ENCODE measurements around the gene PRDM16.

PRDM16 gene

DNA sequence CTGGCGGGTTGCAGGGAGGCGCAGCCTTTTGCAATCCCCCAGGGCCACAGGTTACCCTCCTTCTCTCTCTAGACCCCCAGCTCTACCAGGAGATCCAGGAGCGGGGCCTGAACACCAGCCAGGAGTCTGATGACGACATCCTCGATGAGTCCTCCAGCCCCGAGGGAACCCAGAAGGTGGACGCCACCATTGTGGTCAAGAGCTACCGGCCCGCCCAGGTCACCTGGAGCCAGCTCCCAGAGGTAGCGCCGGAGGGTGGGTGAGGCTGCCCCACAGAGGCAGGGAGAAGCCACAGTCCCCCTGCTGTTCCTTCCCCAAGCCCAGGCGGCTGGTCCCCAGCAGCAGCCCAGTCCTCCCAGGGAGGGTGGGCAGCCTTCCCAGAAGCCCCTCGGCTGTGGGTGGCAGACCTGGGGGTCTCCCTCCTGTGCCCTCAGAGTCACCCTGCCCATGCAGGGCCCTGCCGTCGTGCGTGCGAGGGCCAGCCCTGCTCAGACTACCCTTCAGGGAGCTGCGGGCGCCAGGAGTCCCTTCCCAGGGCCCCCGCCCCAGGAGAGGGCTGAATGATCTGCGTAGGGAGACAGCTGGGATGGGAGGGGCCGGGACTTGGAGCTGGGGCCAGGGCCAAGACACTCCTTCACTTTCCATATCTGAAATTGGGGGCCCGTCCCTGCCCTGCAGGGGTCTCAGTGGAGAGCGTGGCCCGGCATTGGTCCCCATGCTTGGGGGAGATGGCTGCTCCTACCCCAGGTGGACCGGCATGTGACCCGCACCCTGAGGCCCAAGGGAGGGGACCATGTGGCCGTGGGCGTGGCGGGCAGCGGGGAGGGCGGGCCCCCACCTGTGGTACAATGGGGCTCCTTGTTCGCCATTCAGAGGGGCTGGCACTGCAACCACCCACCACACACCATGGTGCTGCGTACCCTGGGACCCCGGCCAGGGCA, 398.4 kb downstream of the PRDM16 start:
- ChIA-PET POLR2A (ENCODE audit: low non-redundant PET) (no interaction called here), CTCF (interaction anchor here (0.9 kb wide), 1 partner anchor 14 kb away, joined by 3 read pairs; no protein-coding TSS in a partner anchor)
- TF ChIP-seq, protein P1, sequence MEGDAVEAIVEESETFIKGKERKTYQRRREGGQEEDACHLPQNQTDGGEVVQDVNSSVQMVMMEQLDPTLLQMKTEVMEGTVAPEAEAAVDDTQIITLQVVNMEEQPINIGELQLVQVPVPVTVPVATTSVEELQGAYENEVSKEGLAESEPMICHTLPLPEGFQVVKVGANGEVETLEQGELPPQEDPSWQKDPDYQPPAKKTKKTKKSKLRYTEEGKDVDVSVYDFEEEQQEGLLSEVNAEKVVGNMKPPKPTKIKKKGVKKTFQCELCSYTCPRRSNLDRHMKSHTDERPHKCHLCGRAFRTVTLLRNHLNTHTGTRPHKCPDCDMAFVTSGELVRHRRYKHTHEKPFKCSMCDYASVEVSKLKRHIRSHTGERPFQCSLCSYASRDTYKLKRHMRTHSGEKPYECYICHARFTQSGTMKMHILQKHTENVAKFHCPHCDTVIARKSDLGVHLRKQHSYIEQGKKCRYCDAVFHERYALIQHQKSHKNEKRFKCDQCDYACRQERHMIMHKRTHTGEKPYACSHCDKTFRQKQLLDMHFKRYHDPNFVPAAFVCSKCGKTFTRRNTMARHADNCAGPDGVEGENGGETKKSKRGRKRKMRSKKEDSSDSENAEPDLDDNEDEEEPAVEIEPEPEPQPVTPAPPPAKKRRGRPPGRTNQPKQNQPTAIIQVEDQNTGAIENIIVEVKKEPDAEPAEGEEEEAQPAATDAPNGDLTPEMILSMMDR (conservative IDR thresholded peaks at IDR 0.05; ENCODE audit: low read depth) = no peak
- no peak for DNase-seq (ENCODE audit: low spot score)
- H3K27ac ChIP-seq = peak overlapping the region; percentile 62

DNA sequence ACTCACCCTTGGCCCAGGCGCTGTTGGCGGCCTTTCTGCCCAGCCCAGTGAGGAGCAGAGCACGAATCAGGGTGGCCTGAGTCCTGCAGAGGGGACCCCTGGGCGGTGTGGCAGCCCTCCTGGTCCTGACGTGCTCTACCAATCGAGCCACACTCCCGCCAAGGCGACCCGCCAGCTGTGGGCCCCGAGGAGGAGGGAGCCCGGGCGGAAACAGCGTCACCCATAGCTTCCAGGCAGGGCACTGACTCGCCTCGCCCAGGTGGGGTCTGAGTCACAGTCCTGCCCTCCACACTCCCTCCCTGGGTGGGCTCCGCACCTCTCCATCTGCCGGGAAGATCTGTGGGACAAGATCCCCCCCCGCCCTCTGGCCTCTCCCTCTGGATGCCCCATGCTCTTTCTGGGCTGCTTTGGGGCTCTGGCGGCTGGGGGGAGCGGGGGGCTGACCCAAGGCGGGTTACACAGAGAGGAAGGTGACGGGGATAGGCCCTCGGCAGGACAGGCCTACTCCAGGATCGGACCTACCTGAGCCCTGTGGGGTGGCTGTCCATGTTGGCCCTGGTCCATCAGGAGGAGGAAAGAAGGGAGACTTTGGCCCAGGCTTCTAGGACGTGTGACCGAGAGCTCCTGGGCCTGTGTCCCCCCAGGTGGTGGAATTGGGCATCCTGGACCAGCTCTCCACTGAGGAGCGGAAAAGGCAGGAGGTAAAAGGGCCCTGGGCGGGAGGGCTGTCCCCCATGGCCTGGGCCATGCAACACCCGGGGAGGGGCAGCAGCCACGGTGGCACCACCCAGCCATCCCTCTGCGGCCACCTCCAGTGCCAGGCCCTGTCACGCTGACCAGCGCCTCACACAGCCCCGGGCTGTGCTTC, 399.5 kb downstream of the PRDM16 start:
- TF ChIP-seq, protein P1 (conservative IDR thresholded peaks at IDR 0.05; ENCODE audit: low read depth) = no peak
- no peak for DNase-seq (ENCODE audit: low spot score)
- CTCF ChIA-PET = interaction anchor here (0.6 to 0.9 kb wide), 2 partner anchors 15 to 1333 kb away, joined by 3 to 5 read pairs; no protein-coding TSS in a partner anchor
- POLR2A ChIA-PET (ENCODE audit: low non-redundant PET) = no interaction called here
- H3K27ac ChIP-seq = peak overlapping the region; percentile 62

DNA sequence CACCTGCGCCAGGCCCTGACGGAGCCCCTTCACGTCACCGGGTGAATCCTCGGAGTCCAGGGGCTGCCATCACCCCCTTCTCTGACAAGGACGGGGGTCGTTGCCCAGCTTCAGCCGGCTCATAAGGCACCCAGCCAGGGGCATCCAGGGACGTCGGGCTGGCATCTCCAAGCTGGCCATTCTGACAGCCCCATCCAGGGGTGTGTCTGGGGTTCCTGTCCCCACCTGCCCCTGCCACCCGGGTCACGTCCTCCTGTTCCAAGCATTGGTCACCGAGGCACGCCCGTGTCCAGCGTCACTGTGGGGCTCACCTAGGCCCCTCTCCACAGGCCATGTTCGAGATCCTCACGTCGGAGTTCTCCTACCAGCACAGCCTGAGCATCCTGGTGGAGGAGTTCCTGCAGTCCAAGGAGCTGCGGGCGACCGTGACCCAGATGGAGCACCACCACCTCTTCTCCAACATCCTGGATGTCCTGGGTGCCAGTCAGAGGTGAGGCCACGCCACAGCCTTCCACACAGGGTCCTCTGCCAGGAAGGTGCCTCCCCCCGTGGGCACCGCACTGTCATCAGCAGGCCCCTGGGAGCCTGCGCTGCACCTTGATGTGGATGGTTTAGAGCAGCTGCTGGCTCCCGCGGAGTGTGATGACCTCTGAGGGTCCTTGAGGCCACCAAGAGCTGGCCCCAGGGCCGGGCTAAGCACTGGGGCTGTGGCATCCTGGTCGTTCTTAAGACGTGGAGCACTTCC, 400.3 kb downstream of the PRDM16 start:
- H3K27ac ChIP-seq = peak overlapping the region; percentile 95
- POLR2A ChIA-PET (ENCODE audit: low non-redundant PET) = no interaction called here
- DNase-seq (ENCODE audit: low spot score) = no peak
- CTCF ChIA-PET = interaction anchor here (0.6 kb wide), 1 partner anchor 1334 kb away, joined by 5 read pairs; no protein-coding TSS in a partner anchor
- TF ChIP-seq, protein P1 (conservative IDR thresholded peaks at IDR 0.05; ENCODE audit: low read depth) = no peak

DNA sequence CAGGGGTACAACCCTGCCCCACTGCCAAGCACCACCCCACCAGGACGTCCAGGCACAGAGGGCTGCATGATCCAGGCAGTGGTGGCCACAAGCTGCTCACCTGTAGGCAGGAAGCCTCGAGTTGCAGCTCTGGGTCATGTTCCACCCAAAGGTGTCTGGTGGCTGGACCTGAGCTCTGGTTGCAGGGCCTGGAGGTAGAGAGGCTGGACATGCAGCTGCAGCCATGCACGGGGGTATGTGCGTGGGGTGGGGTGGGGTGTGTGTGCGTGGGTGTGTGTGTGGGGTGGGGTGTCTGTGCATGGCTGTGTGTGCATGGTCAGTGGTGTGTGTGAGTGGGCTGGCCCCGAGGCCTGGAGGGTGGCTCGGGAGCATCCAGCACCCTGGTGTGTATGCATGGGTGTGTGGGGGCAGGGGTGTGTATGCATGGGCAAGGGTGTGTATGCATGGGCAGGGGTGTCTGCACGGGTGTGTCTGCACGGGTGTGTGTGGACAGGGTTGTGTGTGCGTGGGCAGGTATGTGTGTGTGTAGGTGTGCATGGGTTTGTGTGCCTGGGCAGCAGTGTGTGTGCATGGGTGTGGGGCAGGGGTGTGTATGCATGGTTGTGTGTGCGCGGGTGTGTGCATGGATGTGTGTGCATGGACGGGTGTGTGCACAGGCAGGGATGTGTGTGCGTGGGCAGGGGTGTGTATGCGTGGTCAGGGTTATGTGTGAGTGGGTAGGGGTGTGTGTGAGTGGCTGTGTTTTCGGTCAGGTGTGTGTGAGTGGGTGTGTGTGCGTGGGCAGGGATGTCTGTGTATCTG, 401.0 kb downstream of the PRDM16 start:
- TF ChIP-seq, protein P1 (conservative IDR thresholded peaks at IDR 0.05; ENCODE audit: low read depth) = no peak
- no peak for DNase-seq (ENCODE audit: low spot score)
- peak overlapping the region; percentile 95 for H3K27ac ChIP-seq
- POLR2A ChIA-PET (ENCODE audit: low non-redundant PET) = no interaction called here
- CTCF ChIA-PET = interaction anchor here (0.7 kb wide), 1 partner anchor 17 kb away, joined by 4 read pairs; no protein-coding TSS in a partner anchor

DNA sequence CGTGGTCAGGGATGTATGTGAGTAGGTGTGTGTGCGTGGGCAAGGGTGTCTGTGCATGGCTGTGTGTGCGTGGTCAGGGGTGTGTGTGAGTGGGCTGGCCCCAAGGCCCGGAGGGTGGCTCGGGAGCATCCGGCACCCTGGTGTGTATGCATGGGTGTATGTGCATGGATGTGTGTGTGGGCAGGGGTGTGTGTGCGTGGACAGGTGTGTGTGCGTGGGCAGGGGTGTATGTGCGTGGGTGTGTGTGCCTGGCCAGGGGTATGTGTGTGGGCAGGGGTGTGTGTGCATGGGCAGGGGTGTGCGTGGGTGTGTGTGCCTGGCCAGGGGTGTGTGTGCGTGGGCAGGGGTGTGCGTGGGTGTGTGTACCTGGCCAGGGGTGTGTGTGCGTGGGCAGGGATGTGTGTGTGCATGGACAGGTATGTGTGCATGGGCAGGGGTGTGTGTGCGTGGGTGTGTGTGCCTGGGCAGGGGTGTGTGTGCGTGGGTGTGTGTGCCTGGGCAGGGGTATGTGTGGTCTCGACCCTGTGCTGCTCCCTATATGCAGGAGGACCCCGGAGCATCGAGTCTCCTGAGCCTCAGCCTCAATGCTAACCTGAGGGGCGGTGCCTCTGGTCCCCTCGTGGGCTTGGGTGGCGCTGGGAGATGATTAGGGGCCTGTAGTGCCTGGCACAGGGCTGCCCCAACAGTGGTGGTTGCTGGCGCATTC, 401.8 kb downstream of the PRDM16 start:
- DNase-seq (ENCODE audit: low spot score) = no peak
- CTCF ChIA-PET = interaction anchor here (0.6 to 3.8 kb wide), 6 partner anchors 8 to 144 kb away, joined by 3 to 106 read pairs (median 7); partner anchors contain the start of gene ARHGEF16
- POLR2A ChIA-PET (ENCODE audit: low non-redundant PET) = interaction anchor here (0.8 to 1.2 kb wide), 2 partner anchors 11 to 18 kb away, joined by 4 to 5 read pairs; no protein-coding TSS in a partner anchor
- TF ChIP-seq, protein P1 (conservative IDR thresholded peaks at IDR 0.05; ENCODE audit: low read depth) = no peak
- H3K27ac ChIP-seq = peak overlapping the region; percentile 95
